Putamen (tissue), 1 donor: ENCODE data around the gene SOX4.

ENCODE experiments used
- DNase-seq: peaks from one replicate; pipeline ENCODE4 v3.0.0-alpha.2; 2016; ENCODE audit warnings: low spot score

SOX4 gene

DNA sequence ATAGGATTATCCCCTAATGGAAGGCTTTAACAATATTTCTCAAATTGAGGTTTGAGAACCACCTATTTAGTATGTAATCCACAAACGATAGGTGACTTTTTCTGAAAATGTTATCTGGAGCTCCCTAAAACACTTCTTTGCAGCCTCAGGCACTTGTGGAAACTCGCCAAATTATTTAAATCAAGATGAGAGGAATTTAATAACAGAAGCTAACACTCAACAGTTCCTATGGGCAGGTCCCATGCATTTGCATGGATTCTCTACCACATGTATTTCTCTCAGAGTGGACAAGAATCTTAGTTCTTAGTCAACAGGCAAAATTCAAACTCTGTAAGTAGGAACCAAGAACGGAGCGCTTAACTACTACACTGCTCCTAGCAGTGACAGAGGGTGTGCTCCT, 20.7 kb downstream of the SOX4 start:
- no peak for DNase-seq

DNA sequence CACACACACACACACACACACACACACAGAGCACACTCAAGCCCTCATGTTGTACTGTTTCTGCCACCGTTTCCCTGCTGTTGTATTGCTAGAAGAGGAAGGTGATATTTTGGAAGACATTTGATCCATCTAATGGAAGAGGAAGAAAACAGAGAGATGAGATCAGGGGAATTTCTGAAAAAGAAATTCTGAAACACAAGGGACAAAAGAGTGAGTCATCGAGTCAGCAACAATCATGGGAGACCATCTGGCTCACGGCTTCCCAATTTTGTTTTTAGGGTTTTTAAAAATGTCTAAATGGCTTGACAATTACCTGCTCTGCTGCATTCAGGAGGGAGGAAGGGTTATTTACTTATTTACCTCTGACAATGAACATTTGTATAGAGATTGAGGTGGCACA, 22.0 kb downstream of the SOX4 start:
- no peak for DNase-seq

DNA sequence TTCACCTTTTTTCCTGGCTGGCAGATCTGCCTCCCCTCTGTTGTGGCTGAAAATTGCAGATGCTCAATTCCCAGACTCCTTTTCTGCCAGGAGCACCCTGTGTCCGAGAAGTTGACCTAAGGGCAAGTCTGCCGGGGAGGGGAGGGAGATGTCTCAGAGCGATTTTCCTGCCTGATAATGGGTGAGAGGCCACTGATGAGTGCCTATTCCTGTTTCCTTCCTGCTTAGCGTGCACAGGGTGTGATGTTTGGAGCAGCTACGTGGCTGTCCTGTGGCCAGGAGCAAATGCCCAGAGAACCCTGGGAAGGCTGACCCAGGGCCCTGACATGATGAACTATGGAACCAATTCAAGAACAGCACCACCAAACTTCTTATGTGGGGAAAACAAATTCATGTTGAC, 22.5 kb downstream of the SOX4 start:
- no peak for DNase-seq

DNA sequence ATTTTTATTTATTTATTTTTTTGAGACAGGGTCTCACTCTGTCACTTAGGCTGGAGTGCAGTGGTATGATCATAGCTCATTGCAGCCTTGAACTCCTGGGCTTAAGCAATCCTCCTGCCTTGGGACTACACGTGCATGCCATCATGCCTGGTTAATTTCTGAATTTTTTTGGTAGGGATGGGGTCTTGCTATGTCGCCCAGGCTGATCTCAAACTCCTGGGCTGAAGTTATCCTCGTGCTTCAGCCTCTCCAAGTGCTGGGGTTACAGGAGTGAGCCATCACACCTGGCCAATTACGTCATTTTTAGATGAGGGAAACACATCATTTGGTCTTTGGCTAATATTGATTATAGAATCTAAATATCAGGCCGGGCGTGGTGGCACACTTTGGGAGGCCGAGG, 32.1 kb downstream of the SOX4 start:
- DNase-seq: no peak

DNA sequence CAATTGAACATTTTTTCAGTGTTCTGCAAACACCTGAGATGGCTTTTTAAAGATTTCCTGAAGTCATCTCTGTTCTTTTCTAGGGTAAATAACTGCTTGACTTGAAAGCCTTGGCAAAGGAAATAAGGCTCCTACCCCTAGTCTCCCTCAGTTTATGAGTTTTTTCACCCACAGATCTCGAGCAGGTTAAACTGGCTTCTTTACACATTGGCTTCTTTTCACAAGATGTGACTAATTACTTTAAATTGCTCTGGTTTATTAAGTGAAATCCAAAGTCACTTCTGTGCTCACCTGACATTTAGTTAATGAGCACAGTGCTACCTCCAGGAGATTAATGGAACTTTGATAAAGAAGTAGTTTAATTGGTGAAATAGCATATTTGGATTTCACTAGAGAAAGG, 33.2 kb downstream of the SOX4 start:
- no peak for DNase-seq

DNA sequence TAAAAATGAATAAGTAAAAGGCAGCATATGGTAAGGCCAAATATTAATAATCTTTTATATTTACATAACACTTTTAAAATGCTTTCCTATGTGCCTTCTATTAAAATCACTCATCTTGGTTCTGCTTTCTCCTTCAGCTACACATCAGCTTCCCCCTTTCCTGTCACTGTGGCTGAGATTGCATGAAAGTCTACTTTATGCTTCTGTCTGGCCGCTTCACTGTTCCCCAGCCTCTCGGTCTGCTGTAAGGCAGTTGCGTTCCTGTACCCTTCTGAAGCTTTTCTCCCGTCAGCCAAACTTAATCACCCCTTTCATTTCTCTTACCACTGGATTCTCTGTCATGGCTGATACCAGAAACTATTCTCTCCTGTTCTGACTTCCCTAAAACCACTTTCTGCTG, 34.6 kb downstream of the SOX4 start:
- DNase-seq: no peak

DNA sequence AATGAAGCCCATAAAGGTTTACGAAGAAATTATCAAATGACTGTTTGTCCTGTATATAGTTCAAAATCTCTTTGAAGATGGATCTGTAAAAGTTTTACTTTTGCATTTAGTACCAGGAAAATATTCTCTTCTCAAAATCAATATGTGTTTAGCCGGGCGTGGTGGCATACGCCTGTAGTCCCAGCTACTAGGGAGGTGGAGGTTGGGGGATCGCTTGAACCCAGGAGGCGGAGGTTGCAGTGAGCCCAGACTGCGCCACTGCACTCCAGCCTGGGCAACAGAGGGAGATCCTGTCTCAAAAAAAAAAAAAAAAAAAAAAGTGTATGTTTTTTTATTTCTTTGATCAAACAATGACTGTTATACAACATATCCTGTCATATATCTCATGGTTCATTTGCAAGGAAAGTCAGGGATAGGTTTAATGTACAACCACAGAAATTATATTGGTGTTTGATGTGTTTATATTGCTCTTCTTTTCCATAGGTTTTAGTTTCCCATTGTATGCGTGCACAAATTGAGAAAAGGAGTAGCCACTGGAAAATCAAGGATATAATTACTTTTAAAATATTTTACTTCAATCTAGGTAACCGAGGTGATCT, 40.1 kb downstream of the SOX4 start:
- DNase-seq: no peak

DNA sequence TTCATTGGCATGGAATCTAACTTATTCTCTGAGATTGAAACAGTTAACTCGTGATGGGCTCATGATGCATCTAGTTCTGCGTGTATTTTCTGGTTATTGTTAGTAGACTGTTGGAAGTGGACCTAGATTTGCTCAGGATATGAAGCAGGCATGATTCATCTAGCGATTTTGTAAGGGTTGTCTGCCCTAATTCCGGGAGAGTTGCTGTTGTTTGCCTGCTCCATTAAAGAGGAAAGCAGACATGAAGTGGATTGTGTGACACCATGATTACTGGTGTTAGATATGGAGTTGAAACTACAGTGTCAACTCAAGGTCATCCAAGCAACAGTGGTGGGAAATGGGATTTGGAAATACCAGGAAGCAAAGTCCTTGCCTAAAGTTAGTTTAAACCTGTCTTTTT, 41.0 kb downstream of the SOX4 start:
- no peak for DNase-seq

DNA sequence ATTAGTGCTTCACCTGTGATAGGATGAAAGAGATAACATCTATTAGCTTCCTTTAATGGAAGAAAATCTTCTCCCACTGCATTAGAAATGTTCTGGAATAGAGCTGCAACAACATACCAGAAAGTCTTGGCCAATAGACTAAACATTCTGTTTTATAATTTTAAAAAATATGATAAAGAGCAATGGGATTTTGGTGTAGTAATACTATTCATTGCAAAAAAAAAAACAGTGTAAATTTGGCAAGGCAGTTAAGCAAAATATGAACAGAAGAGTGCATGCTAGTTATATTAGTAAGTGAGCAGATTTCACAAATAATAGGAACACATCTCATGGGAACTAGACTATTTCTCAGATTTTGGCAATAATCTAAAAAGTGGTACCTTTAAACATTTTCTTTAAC, 43.3 kb downstream of the SOX4 start:
- no peak for DNase-seq

DNA sequence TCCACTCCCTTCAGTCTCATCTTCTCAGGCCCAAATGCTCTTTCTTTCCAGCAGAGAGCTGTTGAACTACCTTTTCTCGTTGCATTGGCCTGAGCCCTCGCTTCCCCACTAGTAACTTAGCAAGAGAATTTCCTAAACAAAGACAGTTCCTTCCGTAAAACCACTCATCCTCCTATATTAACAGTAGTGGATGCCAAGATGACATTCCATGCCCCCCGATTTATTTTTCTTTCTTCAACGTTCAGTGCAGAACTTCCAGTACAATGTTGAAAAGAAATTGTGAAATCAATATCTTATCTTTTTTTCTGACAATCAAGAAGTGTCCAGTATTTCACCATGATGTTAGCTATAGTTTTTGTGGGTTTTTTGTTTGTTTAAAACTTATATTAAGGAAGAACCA, 45.8 kb downstream of the SOX4 start:
- no peak for DNase-seq
